HFF-Myc (cell line): ENCODE data around the gene STX2.

Experiments used
- DNase-seq: peaks from one replicate; pipeline ENCODE4 v3.0.0-alpha.2; 2011; ENCODE audit warnings: low read depth; ENCODE audit errors: extremely low read depth
- H3K4me3 ChIP-seq: replicated peaks from 2 replicates; pipeline ENCODE4 v1.5.1; 2011; ENCODE audit warnings: low read depth, mild to moderate bottlenecking, control low read depth, low read length
- CTCF ChIP-seq: IDR thresholded peaks from 2 replicates; pipeline ENCODE4 v1.5.1; 2012; ENCODE audit warnings: mild to moderate bottlenecking, low read depth, low read length, control low read depth; ENCODE audit errors: missing control alignments

Gene STX2

GRCh38 chr12:130839770-130840404 lies 837 bp upstream of the STX2 start:
- DNase-seq = no peak
- TF ChIP-seq CTCF = no peak
- H3K4me3 ChIP-seq = no peak overlapping the region

- H3K4me3 ChIP-seq = peak overlapping the region; percentile 77
- DNase-seq = no peak
- TF ChIP-seq CTCF = no peak
Observed at GRCh38 chr12:130838284-130838950, 633 bp downstream of the STX2 start.

GRCh38 chr12:130835436-130835835 lies 3.6 kb downstream of the STX2 start:
- DNase-seq = no peak
- H3K4me3 ChIP-seq = no peak overlapping the region
- no peak for TF ChIP-seq CTCF

- H3K4me3 ChIP-seq = no peak overlapping the region
- no peak for DNase-seq
- TF ChIP-seq CTCF = no peak
Observed at GRCh38 chr12:130835011-130835410, 4.0 kb downstream of the STX2 start.

GRCh38 chr12:130832561-130833209 lies 6.4 kb downstream of the STX2 start:
- DNase-seq = no peak
- no peak overlapping the region for H3K4me3 ChIP-seq
- no peak for TF ChIP-seq CTCF

- no peak for DNase-seq
Observed at GRCh38 chr12:130831876-130832405, 7.1 kb downstream of the STX2 start.

More at GRCh38 chr12:130831876-130832405, 7.1 kb downstream of the STX2 start:
- TF ChIP-seq CTCF = no peak
- H3K4me3 ChIP-seq = no peak overlapping the region
